ENCODE results near the gene CITED2. TPM values are rescaled to one million over a fixed set of nuclear protein-coding genes. Genes with fewer than 3 reads are reported as not detected.
A peak's percentile ranks its signal among the peaks of the same experiment; 100 is the strongest.
"Not testable (repeated sequence)": the region's sequence is repeated elsewhere in the genome, so short reads cannot be mapped to it uniquely, and the experiment has no call there.

CITED2 gene
- total and polyA plus RNA-seq, 2 experiments from 2014 or later = 78.5 to 292 TPM

- no peak overlapping the region for H2AFZ ChIP-seq
- WGBS (ENCODE audit: low lambda C conversion rate, missing lambda C conversion rate) = 57% methylated on average over 3 of the region's 3 CpGs
- no peaks in the 10 kb centered on the region for H3K9me3 ChIP-seq (ENCODE audit: low read depth)
- no peak overlapping the region for H3K4me3 ChIP-seq
- no peak overlapping the region for H3K27ac ChIP-seq
- no peaks in the 10 kb centered on the region for H4K20me1 ChIP-seq (ENCODE audit: insufficient read depth, poor library complexity, severe bottlenecking)
- H3K4me1 ChIP-seq (ENCODE audit: insufficient read depth) = peaks cover 19% of the 10 kb centered on the region
- H3K27me3 ChIP-seq = no peaks in the 10 kb centered on the region
- no peak overlapping the region for H3K4me2 ChIP-seq
- no peaks in the 10 kb centered on the region for H3K79me2 ChIP-seq
- no peak for TF ChIP-seq EZH2 (IDR thresholded peaks at IDR 0.05; ENCODE audit: borderline replicate concordance)
- TF ChIP-seq CTCF (IDR thresholded peaks at IDR 0.05; ENCODE audit: poor library complexity) = no peak
- TF ChIP-seq EZH2phosphoT487 (IDR thresholded peaks at IDR 0.05; ENCODE audit: low read depth, severe bottlenecking, unreplicated experiment) = no peak
- H3K9me2 ChIP-seq (replicated peaks; ENCODE audit: insufficient read depth) = no peaks in the 10 kb centered on the region
- no peaks in the 10 kb centered on the region for H3K36me3 ChIP-seq (replicated peaks; ENCODE audit: insufficient read depth, low read depth)
- DNase-seq (ENCODE audit: low spot score) = no peak
Observed at GRCh38 chr6:139364982-139365379, 9.5 kb downstream of the CITED2 start.

- Histone ChIP-seq H3K27me3 (no peaks in the 10 kb centered on the region), H2AFZ (no peak overlapping the region), H3K4me3 (no peak overlapping the region), H3K9me3 (ENCODE audit: low read depth) (no peaks in the 10 kb centered on the region), H3K9me2 (replicated peaks; ENCODE audit: insufficient read depth) (no peaks in the 10 kb centered on the region), H3K4me2 (no peak overlapping the region), H3K27ac (no peak overlapping the region), H3K79me2 (no peaks in the 10 kb centered on the region), H3K36me3 (replicated peaks; ENCODE audit: insufficient read depth, low read depth) (no peaks in the 10 kb centered on the region), H4K20me1 (ENCODE audit: insufficient read depth, poor library complexity, severe bottlenecking) (no peaks in the 10 kb centered on the region), H3K4me1 (ENCODE audit: insufficient read depth) (peaks cover 19% of the 10 kb centered on the region)
- TF ChIP-seq CTCF (IDR thresholded peaks at IDR 0.05; ENCODE audit: poor library complexity) (peak; percentile 77), EZH2phosphoT487 (IDR thresholded peaks at IDR 0.05; ENCODE audit: low read depth, severe bottlenecking, unreplicated experiment) (no peak), EZH2 (IDR thresholded peaks at IDR 0.05; ENCODE audit: borderline replicate concordance) (no peak)
- 59% methylated on average over 4 of the region's 4 CpGs for WGBS (ENCODE audit: low lambda C conversion rate, missing lambda C conversion rate)
- DNase-seq (ENCODE audit: low spot score) = peak; percentile 59
Observed at GRCh38 chr6:139364302-139364981, 10.0 kb downstream of the CITED2 start.

GRCh38 chr6:139363797-139364196 lies 10.7 kb downstream of the CITED2 start:
- H2AFZ ChIP-seq; H3K4me2 ChIP-seq; H3K36me3 ChIP-seq (replicated peaks; ENCODE audit: insufficient read depth, low read depth); H4K20me1 ChIP-seq (ENCODE audit: insufficient read depth, poor library complexity, severe bottlenecking); H3K9me3 ChIP-seq (ENCODE audit: low read depth); H3K4me3 ChIP-seq; H3K79me2 ChIP-seq; H3K27me3 ChIP-seq; DNase-seq (ENCODE audit: low spot score); H3K27ac ChIP-seq; H3K9me2 ChIP-seq (replicated peaks; ENCODE audit: insufficient read depth): not testable (repeated sequence)
- peaks cover 12% of the 10 kb centered on the region for H3K4me1 ChIP-seq (ENCODE audit: insufficient read depth)
- WGBS (ENCODE audit: low lambda C conversion rate, missing lambda C conversion rate) = 96% methylated on average over 4 of the region's 5 CpGs

- not testable (repeated sequence) for H3K27me3 ChIP-seq; H3K79me2 ChIP-seq; H3K27ac ChIP-seq; H3K4me1 ChIP-seq (ENCODE audit: insufficient read depth); H2AFZ ChIP-seq; H3K9me3 ChIP-seq (ENCODE audit: low read depth); DNase-seq (ENCODE audit: low spot score); H3K36me3 ChIP-seq (replicated peaks; ENCODE audit: insufficient read depth, low read depth); H3K4me2 ChIP-seq; H4K20me1 ChIP-seq (ENCODE audit: insufficient read depth, poor library complexity, severe bottlenecking); H3K4me3 ChIP-seq; H3K9me2 ChIP-seq (replicated peaks; ENCODE audit: insufficient read depth)
- 76% methylated on average over 1 of the region's 1 CpG for WGBS (ENCODE audit: low lambda C conversion rate, missing lambda C conversion rate)
Observed at GRCh38 chr6:139363123-139363522, 11.3 kb downstream of the CITED2 start.

All from hepatocyte (in vitro differentiated cells).